ENCODE results near the gene GPHN. TPM values are rescaled to one million over a fixed set of nuclear protein-coding genes. Genes with fewer than 3 reads are reported as not detected.

Gene GPHN
- polyA plus RNA-seq, 1 donor (not counting 4 experiments of a cell fraction or from before 2014, with no cell fraction given), result 17.6 TPM

GRCh38 chr14:66813636-66814035 lies 305.7 kb downstream of the GPHN start:
- dilution Hi-C loops (cut with MboI; ENCODE audit: extremely low pct_ligation_motif_present, low sequenced_read_pairs), result no loop called here
- Histone ChIP-seq H3K79me2 (ENCODE audit: control insufficient read depth, insufficient read depth, low read length) (no peaks in the 10 kb centered on the region), H3K4me1 (ENCODE audit: control insufficient read depth, extremely low read depth, insufficient read depth, low read length) (no peaks in the 10 kb centered on the region), H3K27ac (ENCODE audit: control insufficient read depth, insufficient read depth, low read length) (no peak overlapping the region), H3K4me2 (ENCODE audit: control insufficient read depth, extremely low read depth, insufficient read depth, low read depth, low read length) (no peak overlapping the region), H3K9me3 (ENCODE audit: control insufficient read depth, low read depth, low read length) (no peaks in the 10 kb centered on the region), H3K9me1 (ENCODE audit: control insufficient read depth, extremely low read depth, insufficient read depth, low read length) (no peaks in the 10 kb centered on the region), H3K27me3 (ENCODE audit: control insufficient read depth, extremely low read depth, insufficient read depth, low read length) (no peaks in the 10 kb centered on the region), H2AFZ (ENCODE audit: control insufficient read depth, low read length) (no peak overlapping the region), H3K9ac (ENCODE audit: control insufficient read depth, extremely low read depth, insufficient read depth, low read length) (no peak overlapping the region), H4K20me1 (ENCODE audit: control insufficient read depth, extremely low read depth, insufficient read depth, low read length) (no peaks in the 10 kb centered on the region), H3K4me3 (ENCODE audit: control insufficient read depth in 2 of 3, extremely low read depth in 1 of 3, insufficient read depth in 2 of 3, low read depth in 1 of 3, low read length in 3 of 3) (no peak overlapping the region), H3K36me3 (ENCODE audit: control insufficient read depth in 2 of 2, extremely low read depth in 1 of 2, insufficient read depth in 2 of 2, low read length in 2 of 2) (peaks cover 0 to 2% of the 10 kb centered on the region in 2 experiments)
- FAIRE-seq (no peak), DNase-seq (ENCODE audit: low read depth, low spot score) (no peak)
- TF ChIP-seq EZH2 (IDR thresholded peaks at IDR 0.05; ENCODE audit: low read length) (no peak), CTCF (optimal IDR thresholded peaks at IDR 0.05 in 1 of 3, IDR thresholded peaks at IDR 0.05 in 1 of 3, conservative IDR thresholded peaks at IDR 0.05 in 1 of 3; ENCODE audit: extremely low read depth in 1 of 3, insufficient read depth in 2 of 3, low read length in 3 of 3) (no peak)

GRCh38 chr14:66815687-66816086 lies 307.7 kb downstream of the GPHN start:
- FAIRE-seq, result no peak
- dilution Hi-C loops (cut with MboI; ENCODE audit: extremely low pct_ligation_motif_present, low sequenced_read_pairs), result no loop called here

More at GRCh38 chr14:66815687-66816086, 307.7 kb downstream of the GPHN start:
- H3K9ac ChIP-seq (ENCODE audit: control insufficient read depth, extremely low read depth, insufficient read depth, low read length), result no peak overlapping the region
- no peaks in the 10 kb centered on the region for H3K9me3 ChIP-seq (ENCODE audit: control insufficient read depth, low read depth, low read length)
- no peaks in the 10 kb centered on the region for H3K4me1 ChIP-seq (ENCODE audit: control insufficient read depth, extremely low read depth, insufficient read depth, low read length)
- H3K9me1 ChIP-seq (ENCODE audit: control insufficient read depth, extremely low read depth, insufficient read depth, low read length), result no peaks in the 10 kb centered on the region
- no peak for TF ChIP-seq EZH2 (IDR thresholded peaks at IDR 0.05; ENCODE audit: low read length)
- no peak for TF ChIP-seq CTCF (optimal IDR thresholded peaks at IDR 0.05 in 1 of 3, IDR thresholded peaks at IDR 0.05 in 1 of 3, conservative IDR thresholded peaks at IDR 0.05 in 1 of 3; ENCODE audit: extremely low read depth in 1 of 3, insufficient read depth in 2 of 3, low read length in 3 of 3)
- H3K27ac ChIP-seq (ENCODE audit: control insufficient read depth, insufficient read depth, low read length), result no peak overlapping the region
- H4K20me1 ChIP-seq (ENCODE audit: control insufficient read depth, extremely low read depth, insufficient read depth, low read length), result no peaks in the 10 kb centered on the region
- H3K36me3 ChIP-seq (ENCODE audit: control insufficient read depth in 2 of 2, extremely low read depth in 1 of 2, insufficient read depth in 2 of 2, low read length in 2 of 2), result peaks cover 0 to 2% of the 10 kb centered on the region in 2 experiments
- no peak overlapping the region for H2AFZ ChIP-seq (ENCODE audit: control insufficient read depth, low read length)
- H3K4me3 ChIP-seq (ENCODE audit: control insufficient read depth in 2 of 3, extremely low read depth in 1 of 3, insufficient read depth in 2 of 3, low read depth in 1 of 3, low read length in 3 of 3), result no peak overlapping the region
- no peaks in the 10 kb centered on the region for H3K79me2 ChIP-seq (ENCODE audit: control insufficient read depth, insufficient read depth, low read length)
- DNase-seq (ENCODE audit: low read depth, low spot score), result no peak
- no peaks in the 10 kb centered on the region for H3K27me3 ChIP-seq (ENCODE audit: control insufficient read depth, extremely low read depth, insufficient read depth, low read length)
- no peak overlapping the region for H3K4me2 ChIP-seq (ENCODE audit: control insufficient read depth, extremely low read depth, insufficient read depth, low read depth, low read length)
